H1 (cell line): Measurements from ENCODE around the gene TNS3. TPM values are rescaled to one million over a fixed set of nuclear protein-coding genes. Genes with fewer than 3 reads are reported as not detected.

ENCODE experiments used
- RAD21 ChIP-seq, 2 experiments: IDR thresholded peaks in 1 of 2; conservative IDR thresholded peaks in 1 of 2; 2 replicates each; pipeline ENCODE4 v1.6.1; 2011; ENCODE audit warnings: low read depth in 2 of 2, low read length in 2 of 2, improper control_type of control experiment in 1 of 2, inconsistent platforms in 1 of 2, mild to moderate bottlenecking in 1 of 2, moderate library complexity in 1 of 2
- polyA plus RNA-seq, 7 experiments: library from polyadenylated mRNA; depleted of rRNA in 3 of 7; stranded (reverse) in 5 of 7; unstranded in 2 of 7; fragments of >200 nt in 5 of 7; fragments of 200-250 nt in 2 of 7; gene quantifications; 1 replicate in 5 of 7; 2 replicates in 1 of 7; 4 replicates in 1 of 7; pipeline versions ENCODE4 v1.2.1 to v1.2.3, GENCODE V29; 2011 to 2013; ENCODE audit warnings: missing spikeins in 2 of 7, mixed read lengths in 2 of 7
- total RNA-seq: library from RNA; stranded (reverse); fragmentation: NEBNext Ultra II Directional; extraction: Animal tissue kit (Norgen Biotek cat#: 25700); gene quantifications from 2 replicates; pipeline ENCODE4 v1.2.1, GENCODE V29; 2021

TNS3 gene
- total and polyA plus RNA-seq, 2 of the 8 experiments (the other 6 are each of a cell fraction or from before 2014, with no cell fraction given), result 11.9 to 24.2 TPM

GRCh38 chr7:47546733-47547494, 35.0 kb downstream of the TNS3 start (continued):
- no peak for TF ChIP-seq RAD21 (IDR thresholded peaks at IDR 0.05 in 1 of 2, conservative IDR thresholded peaks at IDR 0.05 in 1 of 2; ENCODE audit: low read depth in 2 of 2, low read length in 2 of 2)
